Dedifferentiated amniotic fluid mesenchymal stem cell (primary cell): ENCODE measurements around the gene ROR2.

Experiments
- DNase-seq: peaks from one replicate; pipeline ENCODE4 v3.0.0-alpha.2; 2016; ENCODE audit errors: extremely low spot score

The ROR2 gene

GRCh38 chr9:91775011-91775707 lies 174.9 kb downstream of the ROR2 start:
- no peak for DNase-seq

GRCh38 chr9:91773156-91773555 lies 176.9 kb downstream of the ROR2 start:
- DNase-seq: no peak

GRCh38 chr9:91771864-91772263 lies 178.2 kb downstream of the ROR2 start:
- no peak for DNase-seq

GRCh38 chr9:91771027-91771426 lies 179.0 kb downstream of the ROR2 start:
- DNase-seq: peak; percentile 90

- DNase-seq: no peak
Measured at GRCh38 chr9:91770229-91770628, 179.8 kb downstream of the ROR2 start.

- no peak for DNase-seq
Measured at GRCh38 chr9:91768977-91769916, 180.8 kb downstream of the ROR2 start.

- DNase-seq: no peak
Measured at GRCh38 chr9:91768507-91768906, 181.5 kb downstream of the ROR2 start.

GRCh38 chr9:91766315-91767069 lies 183.5 kb downstream of the ROR2 start:
- no peak for DNase-seq

GRCh38 chr9:91765296-91765695 lies 184.7 kb downstream of the ROR2 start:
- no peak for DNase-seq

- DNase-seq: no peak
Measured at GRCh38 chr9:91764661-91765060, 185.4 kb downstream of the ROR2 start.

GRCh38 chr9:91761362-91761761 lies 188.7 kb downstream of the ROR2 start:
- DNase-seq: no peak

- no peak for DNase-seq
Measured at GRCh38 chr9:91760906-91761305, 189.1 kb downstream of the ROR2 start.

GRCh38 chr9:91758491-91758981 lies 191.5 kb downstream of the ROR2 start:
- DNase-seq: peak; percentile 32

- no peak for DNase-seq
Measured at GRCh38 chr9:91757782-91758181, 192.2 kb downstream of the ROR2 start.

- DNase-seq: no peak
Measured at GRCh38 chr9:91756510-91756780, 193.6 kb downstream of the ROR2 start.

- no peak for DNase-seq
Measured at GRCh38 chr9:91755761-91756509, 194.1 kb downstream of the ROR2 start.

GRCh38 chr9:91753711-91754110 lies 196.3 kb downstream of the ROR2 start:
- no peak for DNase-seq

- no peak for DNase-seq
Measured at GRCh38 chr9:91751922-91752321, 198.1 kb downstream of the ROR2 start.

GRCh38 chr9:91750343-91750742 lies 199.7 kb downstream of the ROR2 start:
- no peak for DNase-seq

GRCh38 chr9:91746904-91747303 lies 203.1 kb downstream of the ROR2 start:
- DNase-seq: peak; percentile 15

- no peak for DNase-seq
Measured at GRCh38 chr9:91746357-91746756, 203.7 kb downstream of the ROR2 start.

GRCh38 chr9:91744114-91744513 lies 205.9 kb downstream of the ROR2 start:
- DNase-seq: no peak
